Stimulated activated naive CD4-positive, alpha-beta T cell (primary cell): Measurements from ENCODE around the gene NMS.

ENCODE experiments used
- DNase-seq, 6 experiments: peaks; one replicate each; lab custom pipeline; 2025; lab: John Stamatoyannopoulos, UW

NMS gene

DNA sequence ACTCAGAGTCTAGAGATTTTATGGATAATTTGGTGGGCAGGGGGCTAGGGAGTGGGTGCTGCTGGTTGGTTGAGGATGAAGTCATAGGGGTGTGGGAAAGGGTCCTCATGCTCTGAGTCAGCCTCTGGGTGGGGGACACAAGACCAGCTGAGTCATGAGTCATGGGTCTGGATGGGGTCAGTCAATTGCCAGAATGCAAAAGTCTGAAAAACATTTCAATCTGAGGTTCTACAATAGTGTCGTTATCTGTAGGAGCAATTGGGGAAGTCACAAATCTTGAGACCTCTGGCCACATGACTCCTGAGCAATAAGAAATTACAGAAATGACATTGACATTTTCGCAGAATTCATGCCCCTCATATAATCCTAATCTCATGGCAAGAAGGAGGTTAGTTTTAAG lies 15.1 kb downstream of the NMS start:
- DNase-seq: no peak

DNA sequence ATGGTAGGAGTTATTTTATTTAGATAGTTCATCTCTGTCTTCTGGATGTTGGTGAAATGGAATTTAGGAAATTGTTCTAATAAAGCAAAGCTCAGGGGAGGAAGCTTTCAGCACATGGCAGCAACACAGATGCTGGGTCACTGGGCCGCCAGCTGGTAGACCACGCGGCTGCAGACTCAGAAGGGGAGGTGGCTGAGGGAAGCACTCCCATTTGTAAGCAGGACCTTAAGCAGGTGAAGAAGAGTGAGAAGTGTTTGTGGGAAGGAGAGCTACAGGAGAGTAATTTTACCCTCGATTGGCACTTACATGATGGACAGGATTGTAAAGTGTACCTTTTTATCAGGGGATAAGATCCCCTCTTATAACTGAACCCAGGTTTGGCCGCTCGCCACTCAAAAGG lies 24.4 kb downstream of the NMS start:
- DNase-seq: no peak

DNA sequence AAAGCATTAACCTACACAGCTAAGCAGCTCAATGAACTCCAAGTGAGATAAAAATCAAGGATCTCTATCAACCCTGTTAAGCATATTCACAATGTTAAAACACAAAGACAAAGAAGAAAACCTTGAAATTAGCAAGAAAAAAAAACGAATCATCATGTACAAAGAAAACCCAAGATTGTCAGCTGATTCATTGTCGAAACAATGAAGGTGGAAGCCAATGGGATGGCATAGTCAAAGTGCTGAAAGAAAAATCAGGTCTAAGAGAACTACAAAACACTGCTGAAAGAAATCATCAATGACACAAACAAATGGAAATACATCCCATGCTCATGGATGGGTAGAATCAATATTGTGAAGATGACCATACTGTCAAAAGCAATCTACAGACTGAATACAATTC lies 32.5 kb downstream of the NMS start:
- DNase-seq: no peak

DNA sequence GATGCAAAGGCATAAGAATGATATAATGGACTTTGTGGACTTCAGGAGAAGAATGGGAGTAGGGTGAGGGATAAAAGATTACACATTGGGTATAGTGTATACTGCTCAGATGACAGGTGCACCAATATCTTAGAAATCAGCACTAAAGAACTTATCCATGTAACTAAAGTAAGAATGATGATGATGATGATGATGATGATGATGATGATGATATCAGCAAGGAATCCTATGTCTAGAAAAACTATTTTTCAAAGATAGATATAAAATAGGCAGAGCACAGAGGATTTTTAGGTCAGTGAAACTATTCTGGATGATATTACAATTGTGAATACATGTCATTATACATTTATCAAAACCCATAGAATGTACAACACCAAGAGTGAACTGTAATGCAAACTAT lies 34.3 kb downstream of the NMS start:
- no peak for DNase-seq

DNA sequence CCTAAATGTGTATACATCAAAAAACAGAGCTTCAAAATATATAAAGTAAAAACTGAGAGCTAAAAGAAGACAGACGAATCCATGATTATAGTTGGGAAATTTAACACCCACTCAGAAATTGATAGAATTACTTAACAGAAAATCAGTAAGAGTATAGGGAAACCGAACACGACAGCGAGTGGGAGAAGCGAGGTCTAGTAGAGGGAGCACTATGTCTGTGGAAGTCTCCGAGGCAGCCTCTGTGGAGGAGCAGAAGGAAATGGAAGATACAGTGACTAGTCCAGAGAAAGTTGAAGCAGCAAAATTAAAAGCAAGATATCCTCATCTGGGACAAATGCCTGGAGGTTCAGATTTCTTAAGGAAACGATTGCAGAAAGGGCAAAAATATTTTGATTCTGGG lies 38.8 kb downstream of the NMS start:
- no peak for DNase-seq

DNA sequence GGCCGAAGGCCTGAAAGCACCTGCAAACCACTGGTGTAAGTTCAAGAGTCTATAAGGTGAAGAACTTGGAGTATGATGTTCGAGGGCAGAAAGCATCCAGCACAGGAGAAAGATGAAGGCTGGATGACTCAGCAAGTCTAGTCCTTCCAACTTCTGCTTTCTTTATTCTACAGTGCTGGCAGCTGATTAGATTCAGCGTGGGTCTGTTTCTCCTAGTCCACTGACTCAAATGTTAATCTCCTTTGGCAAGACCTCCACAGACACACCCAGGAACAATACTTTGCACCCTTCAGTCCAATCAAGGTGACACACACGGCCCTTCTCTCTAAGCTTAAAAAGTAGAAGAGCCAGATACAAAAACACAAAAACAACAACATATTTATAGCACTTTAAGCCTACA lies 43.4 kb downstream of the NMS start:
- DNase-seq: peak in 1 of 6 experiments; percentile 1

DNA sequence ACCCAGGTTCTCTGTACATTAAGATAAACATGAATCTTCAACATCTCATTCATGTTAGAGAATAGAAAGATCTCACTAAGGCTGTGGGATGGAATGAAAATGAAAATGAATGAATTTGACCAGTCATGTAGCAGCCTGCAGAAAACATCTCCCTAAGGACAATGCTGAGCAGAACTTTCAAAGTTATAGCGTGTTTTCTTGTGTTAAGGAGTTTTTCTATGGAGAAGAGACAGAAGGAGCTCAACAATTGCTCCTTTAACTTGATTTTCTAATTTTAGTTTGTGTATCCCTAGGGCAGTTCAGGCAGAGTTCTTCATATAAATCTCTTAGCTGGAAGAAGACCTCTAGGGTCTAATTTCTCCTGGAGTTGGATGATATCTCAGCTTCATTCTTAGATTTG lies 47.3 kb downstream of the NMS start:
- no peak for DNase-seq

DNA sequence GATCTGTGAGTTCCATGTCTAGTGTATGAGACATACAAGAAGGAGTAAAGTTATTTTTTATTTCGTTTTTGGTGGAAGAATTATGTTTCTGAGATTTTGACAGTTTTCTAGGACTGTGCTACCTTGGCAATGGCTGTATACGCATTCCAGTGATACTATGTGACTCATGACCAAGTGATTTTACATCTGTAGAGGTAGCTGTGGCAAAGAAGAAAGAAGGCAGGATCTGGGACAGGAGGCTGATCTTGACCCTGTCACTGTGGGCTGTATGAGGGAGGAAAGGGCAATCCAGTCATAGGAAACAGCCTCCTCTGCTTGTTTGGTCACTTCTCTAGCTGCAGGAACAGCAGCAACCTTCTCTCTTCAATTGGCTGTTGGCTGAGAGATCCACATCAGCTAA lies 48.5 kb downstream of the NMS start:
- DNase-seq: no peak

DNA sequence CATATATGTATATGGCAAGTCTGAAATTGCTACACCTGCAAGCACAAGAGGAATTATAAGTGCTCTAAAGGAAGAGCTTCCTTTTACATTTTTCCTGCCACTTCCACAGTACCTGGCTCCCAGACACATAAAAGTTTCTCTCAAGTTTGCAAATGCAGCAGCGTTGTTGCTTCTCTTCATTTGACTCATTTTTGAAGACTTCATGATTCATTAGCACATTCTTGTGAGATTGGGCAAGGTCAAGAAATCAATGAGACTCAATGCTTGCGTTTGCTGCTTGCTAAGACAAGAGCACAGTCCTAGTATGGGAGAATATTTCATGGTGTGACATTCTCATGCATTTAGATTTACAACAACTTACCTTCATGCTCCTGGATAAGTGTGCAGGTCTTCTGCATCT lies 49.9 kb downstream of the NMS start:
- DNase-seq: no peak

DNA sequence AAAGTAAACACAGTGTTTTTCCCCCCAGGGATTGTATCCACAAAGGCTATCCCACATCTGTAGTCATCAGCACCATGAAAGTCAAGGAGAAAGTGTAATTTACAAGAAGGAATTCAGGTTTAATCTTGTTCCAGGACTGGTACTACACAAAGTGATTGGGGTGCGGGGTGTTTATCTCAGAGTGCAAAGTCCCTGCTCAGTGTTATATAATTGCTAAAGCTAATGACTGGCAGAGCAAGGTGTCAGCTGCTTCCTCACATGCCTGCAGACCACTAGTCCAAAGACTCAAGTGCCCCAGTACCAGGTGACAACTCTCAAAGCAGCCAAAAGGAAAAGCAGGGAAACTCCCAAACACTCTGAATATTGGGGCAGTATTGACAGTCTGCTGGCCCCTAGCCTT lies 52.1 kb downstream of the NMS start:
- DNase-seq: no peak

DNA sequence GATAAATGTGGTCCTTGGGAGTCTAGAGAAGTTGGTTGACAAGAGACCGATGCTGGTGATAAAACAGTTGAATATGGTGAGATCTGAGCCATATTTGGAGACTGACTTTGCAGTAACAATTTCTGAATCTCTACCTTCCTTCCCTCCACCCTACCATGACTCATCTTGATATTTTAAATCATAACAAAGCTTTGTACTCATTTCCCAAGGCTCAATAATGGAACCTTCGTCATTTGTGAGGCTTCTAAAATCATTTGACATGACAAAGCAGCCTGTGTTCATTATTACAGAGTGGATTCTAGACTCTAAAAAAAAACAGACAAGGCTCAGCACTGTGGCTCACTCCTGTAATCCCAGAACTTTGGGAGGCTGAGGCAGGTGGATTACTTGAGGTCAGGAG lies 54.0 kb downstream of the NMS start:
- no peak for DNase-seq

DNA sequence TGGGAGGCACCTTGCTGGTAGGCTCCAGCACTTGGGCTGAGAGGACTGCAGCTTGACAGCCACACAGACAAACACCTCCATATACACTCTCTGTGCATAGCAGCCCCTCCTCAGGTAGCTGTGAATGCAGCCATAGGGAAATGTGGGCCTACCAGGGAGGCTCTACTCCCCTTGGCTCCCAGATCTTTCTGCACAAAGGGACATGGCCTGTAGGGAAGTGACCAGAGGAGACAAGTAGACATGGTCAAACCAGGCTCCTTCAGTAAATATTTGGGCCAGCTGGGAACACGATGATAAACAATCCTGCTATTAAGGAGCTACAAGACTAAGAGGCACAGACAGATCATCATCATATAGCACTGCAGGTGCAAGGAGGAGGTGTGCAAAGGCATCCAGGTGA lies 56.6 kb downstream of the NMS start:
- DNase-seq: no peak

DNA sequence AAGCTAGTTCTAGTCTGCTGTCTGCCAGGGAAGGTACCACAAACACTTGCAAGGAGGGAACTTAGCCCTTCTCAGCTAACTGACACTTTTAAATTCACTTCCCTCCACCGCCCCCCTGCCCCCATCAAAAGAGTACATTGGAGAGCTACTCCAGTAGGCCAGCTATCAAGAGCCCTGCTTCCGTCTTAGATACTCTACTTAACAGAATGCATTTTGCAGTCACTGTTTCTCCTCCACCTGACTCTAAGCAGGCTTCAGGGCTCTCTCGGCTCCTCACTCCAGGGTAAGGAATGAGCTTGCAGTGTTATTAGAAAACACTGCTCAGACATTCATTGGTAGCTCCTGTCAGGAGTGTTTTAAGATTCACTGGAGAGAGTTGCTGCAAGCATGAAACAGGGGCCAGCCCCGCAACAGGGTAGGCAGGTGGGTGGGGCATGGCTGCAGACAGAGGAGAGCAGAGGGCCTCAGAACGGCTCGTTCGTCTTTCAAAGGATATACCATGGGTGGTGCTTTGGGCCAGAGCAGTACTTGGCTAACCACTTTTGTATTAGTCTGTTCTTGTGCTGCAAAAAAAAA lies 57.2 kb downstream of the NMS start:
- DNase-seq: no peak

DNA sequence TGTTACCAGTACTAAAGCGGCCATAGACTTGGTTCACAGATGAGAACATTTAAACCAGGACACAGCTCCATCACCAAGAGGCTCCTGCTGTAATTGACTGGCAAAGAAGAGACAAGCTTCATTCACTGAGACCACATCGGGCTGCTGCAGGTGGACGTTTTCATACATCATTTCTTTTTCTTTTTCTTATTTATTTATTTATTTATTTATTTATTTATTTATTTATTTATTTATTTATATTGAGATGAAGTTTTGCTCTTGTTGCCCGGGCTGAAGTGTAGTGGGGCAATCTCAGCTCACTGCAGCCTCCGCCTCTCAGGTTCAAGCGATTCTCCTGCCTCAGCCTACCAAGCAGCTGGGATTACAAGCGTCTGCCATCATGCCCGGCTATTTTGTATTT lies 58.9 kb downstream of the NMS start:
- no peak for DNase-seq

DNA sequence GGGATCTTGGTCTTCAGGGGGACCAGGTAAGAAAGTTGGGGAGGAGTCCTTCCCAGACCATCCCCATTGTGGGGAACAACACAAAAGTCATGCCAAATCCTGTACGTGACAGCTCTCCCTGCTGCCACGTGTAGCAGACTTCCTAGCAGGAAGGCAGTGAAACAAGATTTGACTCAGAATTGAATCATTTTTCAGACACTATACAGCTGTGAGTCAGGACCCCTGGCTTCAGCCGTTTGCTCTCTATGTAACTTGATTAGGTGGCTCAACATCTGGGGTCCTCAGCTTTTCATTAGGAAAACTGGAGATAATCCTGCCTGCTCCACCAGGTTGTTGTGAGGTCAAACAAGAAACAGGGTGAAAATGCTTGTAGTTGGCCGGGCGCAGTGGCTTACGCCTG lies 59.6 kb downstream of the NMS start:
- no peak for DNase-seq
